Fibroblast of pulmonary artery (primary cell): Measurements from ENCODE around the gene PIEZO1.

ENCODE experiments used
- DNase-seq: peaks from one replicate; pipeline ENCODE4 v3.0.0-alpha.2; 2010; ENCODE audit warnings: low read depth
- H3K4me3 ChIP-seq: replicated peaks from 2 replicates; pipeline ENCODE4 v1.5.1; 2011; ENCODE audit warnings: low read depth, mild to moderate bottlenecking, control low read depth, low read length, moderate library complexity
- CTCF ChIP-seq: IDR thresholded peaks from 2 replicates; pipeline ENCODE4 v1.5.1; 2011; ENCODE audit warnings: mild to moderate bottlenecking, control low read depth, low read length, inconsistent platforms; ENCODE audit errors: missing control alignments

PIEZO1 gene

DNA sequence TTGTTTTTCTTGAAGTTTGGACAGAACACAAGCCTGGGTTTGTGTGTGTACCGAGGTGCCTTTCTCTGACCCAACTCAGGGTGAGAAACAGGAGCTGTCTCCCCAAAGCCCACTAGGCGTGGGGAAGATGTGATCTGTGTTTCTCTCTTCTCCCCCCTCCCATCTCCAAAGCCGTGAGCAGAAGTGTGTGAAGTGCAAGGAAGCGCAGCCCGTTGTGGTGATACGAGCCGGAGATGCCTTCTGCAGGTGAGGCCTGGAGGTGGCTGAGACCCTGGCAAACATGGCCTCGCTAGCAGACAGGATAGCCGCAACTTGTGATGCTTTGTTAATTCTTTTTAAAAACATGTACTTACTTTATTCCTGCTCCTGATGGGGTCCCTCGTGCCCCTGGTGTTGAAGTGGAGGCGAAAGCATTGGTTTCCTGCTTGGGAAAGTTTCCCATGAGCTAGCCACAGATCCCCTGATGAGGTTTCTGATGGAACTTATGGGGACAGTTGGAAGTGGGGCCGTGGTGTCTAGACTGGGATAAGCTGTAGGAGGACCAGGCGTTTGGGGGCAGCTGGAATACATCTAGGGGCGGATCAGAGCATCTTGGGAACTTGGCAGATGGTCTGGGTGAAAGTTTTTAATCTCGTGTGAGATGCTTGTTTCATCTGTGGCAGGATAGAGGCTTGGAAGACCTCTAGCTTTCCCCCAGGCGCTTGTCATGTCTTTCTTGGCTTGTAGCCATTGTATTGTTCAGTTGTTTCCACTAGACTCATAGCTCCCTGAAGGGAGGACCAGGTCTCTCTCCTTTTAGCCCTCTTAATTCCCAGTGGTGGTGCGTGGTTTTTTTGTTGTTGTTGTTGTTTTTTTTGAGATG, 77.8 kb downstream of the PIEZO1 start:
- no peak for TF ChIP-seq CTCF
- H3K4me3 ChIP-seq: peak overlapping the region; percentile 91
- DNase-seq: no peak

- DNase-seq: peak; percentile 88
- no peak for TF ChIP-seq CTCF
- H3K4me3 ChIP-seq: peak within 1 kb of the TSS; percentile 91
These were observed 78.6 kb downstream of the PIEZO1 start, which contains the start of the genes CTU2 and RNF166 for GRCh38 chr16:88706229-88706964. Gene CTU2 (plus strand): TSS chr16:88706503. CDS start chr16:88706531, 28 bp downstream. Gene RNF166 (minus strand): TSS chr16:88706408. CDS start chr16:88706325, 83 bp downstream.

GRCh38 chr16:88705801-88706228, 79.2 kb downstream of the PIEZO1 start:
- H3K4me3 ChIP-seq: peak overlapping the region; percentile 91
- DNase-seq: no peak
- TF ChIP-seq CTCF: no peak

DNA sequence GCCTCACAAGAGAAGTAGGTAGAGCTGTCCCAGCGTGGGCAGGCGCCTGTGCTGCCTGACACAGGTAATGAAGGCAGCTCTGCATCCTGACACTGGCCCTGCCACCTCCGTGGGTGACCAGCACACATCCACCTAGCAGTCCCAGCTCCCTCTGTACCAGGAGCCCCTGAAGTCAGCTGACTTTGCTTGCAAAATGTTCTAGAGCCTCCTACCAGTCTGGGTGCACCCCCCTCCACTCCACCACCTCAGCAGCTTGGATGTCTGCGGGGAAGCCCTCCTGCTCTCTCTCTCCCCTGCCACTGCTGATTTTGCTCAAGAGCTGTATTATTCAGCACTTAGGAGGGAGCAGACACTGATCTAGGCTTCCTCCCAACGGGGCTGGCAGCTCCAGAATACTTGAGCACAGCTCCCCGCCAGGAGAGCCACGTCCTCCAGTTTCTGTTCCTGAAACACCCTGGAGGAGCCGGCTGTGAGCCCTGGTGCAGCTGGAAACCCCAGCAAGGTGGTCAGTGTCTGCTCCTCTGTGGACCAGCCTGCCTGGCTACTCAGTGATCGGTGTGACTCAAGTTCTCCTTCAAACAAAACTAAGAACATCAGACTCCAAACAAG, 79.8 kb downstream of the PIEZO1 start:
- TF ChIP-seq CTCF: no peak
- DNase-seq: no peak
- peak overlapping the region; percentile 91 for H3K4me3 ChIP-seq

- TF ChIP-seq CTCF: no peak
- DNase-seq: no peak
- no peak overlapping the region for H3K4me3 ChIP-seq
These were observed 81.3 kb downstream of the PIEZO1 start for GRCh38 chr16:88703486-88704309.
